ENCODE data around the gene AGAP5.
"Not testable (repeated sequence)": the region's sequence is repeated elsewhere in the genome, so short reads cannot be mapped to it uniquely, and the experiment has no call there.

Gene AGAP5

DNA sequence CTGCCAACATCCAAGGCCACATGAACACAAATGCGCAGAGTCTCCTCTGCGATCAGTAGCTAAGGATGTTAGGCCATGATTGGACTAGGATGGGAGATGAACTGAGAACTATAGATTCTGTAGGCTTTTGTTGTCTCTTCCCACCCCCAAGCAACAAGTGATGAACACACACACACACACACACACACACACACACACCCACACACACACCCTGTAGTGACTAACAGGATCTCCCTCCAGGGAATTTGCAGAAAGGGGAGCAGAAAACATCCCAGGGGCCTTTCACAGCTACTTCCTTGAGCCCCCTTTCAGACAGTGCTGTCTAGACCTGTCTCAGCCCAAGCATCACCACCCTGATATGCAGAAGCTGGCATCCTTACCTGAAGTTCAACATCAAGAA lies 8.6 kb upstream of the AGAP5 start:
- H3K27ac ChIP-seq (replicated peaks; ENCODE audit: low read length); H3K79me1 ChIP-seq (ENCODE audit: low read depth, low read length); H2BK15ac ChIP-seq (ENCODE audit: low read length); H3K9me3 ChIP-seq (replicated peaks in 1 of 2; ENCODE audit: control insufficient read depth in 2 of 2, insufficient read depth in 1 of 2, low read depth in 1 of 2, low read length in 2 of 2); H3K18ac ChIP-seq (ENCODE audit: low read length); H2BK120ac ChIP-seq (ENCODE audit: low read depth, low read length); H3K4ac ChIP-seq (ENCODE audit: low read length); H3K4me3 ChIP-seq (ENCODE audit: low read length in 2 of 2); H2AK5ac ChIP-seq (ENCODE audit: low read depth, low read length); H3K4me1 ChIP-seq (ENCODE audit: control insufficient read depth in 2 of 2, insufficient read depth in 1 of 2, low read depth in 1 of 2, low read length in 2 of 2); H2BK12ac ChIP-seq (ENCODE audit: low read length); H3K27me3 ChIP-seq (ENCODE audit: control insufficient read depth in 3 of 3, insufficient read depth in 3 of 3, low read depth in 1 of 3, low read length in 3 of 3); H2BK5ac ChIP-seq (ENCODE audit: low read length); H3K14ac ChIP-seq (ENCODE audit: low read length); H3K4me2 ChIP-seq (ENCODE audit: insufficient read depth, low read length, poor library complexity, severe bottlenecking); DNase-seq (ENCODE audit: low spot score); H4K8ac ChIP-seq (ENCODE audit: low read depth, low read length); H3K23ac ChIP-seq (ENCODE audit: low read depth, low read length, poor library complexity); H3K9ac ChIP-seq (ENCODE audit: low read depth, low read length, poor library complexity); H2AFZ ChIP-seq (ENCODE audit: low read length); H4K91ac ChIP-seq (ENCODE audit: low read depth, low read length, poor library complexity): not testable (repeated sequence)
- H3K36me3 ChIP-seq (replicated peaks in 1 of 2; ENCODE audit: control insufficient read depth in 2 of 2, insufficient read depth in 2 of 2, low read length in 2 of 2) = peaks cover 2 to 18% of the 10 kb centered on the region in 2 donors
- WGBS, 2 donors (ENCODE audit: extremely low coverage in 2 of 2, insufficient read length in 2 of 2, insufficient replicate concordance in 1 of 2) = no CpG with 5 or more reads among the region's 2 CpGs

GRCh38 chr10:73705506-73706072 lies 7.7 kb upstream of the AGAP5 start:
- H3K4me1 ChIP-seq (ENCODE audit: control insufficient read depth in 2 of 2, insufficient read depth in 1 of 2, low read depth in 1 of 2, low read length in 2 of 2); H2BK12ac ChIP-seq (ENCODE audit: low read length); H3K18ac ChIP-seq (ENCODE audit: low read length); H3K27ac ChIP-seq (replicated peaks; ENCODE audit: low read length); H4K91ac ChIP-seq (ENCODE audit: low read depth, low read length, poor library complexity); H3K14ac ChIP-seq (ENCODE audit: low read length); H2AK5ac ChIP-seq (ENCODE audit: low read depth, low read length); DNase-seq (ENCODE audit: low spot score); H3K9ac ChIP-seq (ENCODE audit: low read depth, low read length, poor library complexity); H3K27me3 ChIP-seq (ENCODE audit: control insufficient read depth in 3 of 3, insufficient read depth in 3 of 3, low read depth in 1 of 3, low read length in 3 of 3); H3K9me3 ChIP-seq (replicated peaks in 1 of 2; ENCODE audit: control insufficient read depth in 2 of 2, insufficient read depth in 1 of 2, low read depth in 1 of 2, low read length in 2 of 2); H3K23ac ChIP-seq (ENCODE audit: low read depth, low read length, poor library complexity); H2BK5ac ChIP-seq (ENCODE audit: low read length); H2BK15ac ChIP-seq (ENCODE audit: low read length); H4K8ac ChIP-seq (ENCODE audit: low read depth, low read length); H3K4ac ChIP-seq (ENCODE audit: low read length); H3K4me3 ChIP-seq (ENCODE audit: low read length in 2 of 2); H2AFZ ChIP-seq (ENCODE audit: low read length); H3K4me2 ChIP-seq (ENCODE audit: insufficient read depth, low read length, poor library complexity, severe bottlenecking); H2BK120ac ChIP-seq (ENCODE audit: low read depth, low read length); H3K79me1 ChIP-seq (ENCODE audit: low read depth, low read length): not testable (repeated sequence)
- WGBS, 2 donors (ENCODE audit: extremely low coverage in 2 of 2, insufficient read length in 2 of 2, insufficient replicate concordance in 1 of 2) = no CpG with 5 or more reads among the region's 1 CpG
- peaks cover 2 to 20% of the 10 kb centered on the region in 2 donors for H3K36me3 ChIP-seq (replicated peaks in 1 of 2; ENCODE audit: control insufficient read depth in 2 of 2, insufficient read depth in 2 of 2, low read length in 2 of 2)

DNA sequence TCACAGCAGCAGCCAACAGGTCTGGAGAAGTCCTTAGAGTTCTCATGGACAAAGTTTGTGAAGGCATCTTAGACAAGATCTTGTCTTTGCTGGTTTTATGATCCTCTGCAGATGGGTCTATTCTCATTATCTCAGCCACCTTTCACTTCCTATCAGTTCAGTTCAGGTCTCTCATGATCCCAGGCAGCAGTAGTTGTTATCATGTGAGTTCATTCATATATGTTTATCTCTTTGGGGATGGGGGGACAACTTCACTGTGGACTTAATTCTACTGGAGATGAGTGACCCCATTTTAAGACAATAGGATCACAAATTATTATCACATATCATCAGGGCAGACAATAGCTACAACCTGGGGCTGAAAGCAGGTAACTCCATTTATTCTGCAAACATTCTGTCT lies 6.0 kb upstream of the AGAP5 start:
- not testable (repeated sequence) for H3K4me3 ChIP-seq (ENCODE audit: low read length in 2 of 2); H3K27ac ChIP-seq (replicated peaks; ENCODE audit: low read length); H3K4me1 ChIP-seq (ENCODE audit: control insufficient read depth in 2 of 2, insufficient read depth in 1 of 2, low read depth in 1 of 2, low read length in 2 of 2); H3K14ac ChIP-seq (ENCODE audit: low read length); DNase-seq (ENCODE audit: low spot score); H3K9ac ChIP-seq (ENCODE audit: low read depth, low read length, poor library complexity); H3K23ac ChIP-seq (ENCODE audit: low read depth, low read length, poor library complexity); H2BK120ac ChIP-seq (ENCODE audit: low read depth, low read length); H3K18ac ChIP-seq (ENCODE audit: low read length); H3K4ac ChIP-seq (ENCODE audit: low read length); H2AK5ac ChIP-seq (ENCODE audit: low read depth, low read length); H4K8ac ChIP-seq (ENCODE audit: low read depth, low read length); H4K91ac ChIP-seq (ENCODE audit: low read depth, low read length, poor library complexity); H2BK12ac ChIP-seq (ENCODE audit: low read length); H2AFZ ChIP-seq (ENCODE audit: low read length); H3K9me3 ChIP-seq (replicated peaks in 1 of 2; ENCODE audit: control insufficient read depth in 2 of 2, insufficient read depth in 1 of 2, low read depth in 1 of 2, low read length in 2 of 2); H2BK15ac ChIP-seq (ENCODE audit: low read length); H3K27me3 ChIP-seq (ENCODE audit: control insufficient read depth in 3 of 3, insufficient read depth in 3 of 3, low read depth in 1 of 3, low read length in 3 of 3); H2BK5ac ChIP-seq (ENCODE audit: low read length); H3K79me1 ChIP-seq (ENCODE audit: low read depth, low read length); H3K4me2 ChIP-seq (ENCODE audit: insufficient read depth, low read length, poor library complexity, severe bottlenecking)
- H3K36me3 ChIP-seq (replicated peaks in 1 of 2; ENCODE audit: control insufficient read depth in 2 of 2, insufficient read depth in 2 of 2, low read length in 2 of 2) = peaks cover 0 to 13% of the 10 kb centered on the region in 2 donors

GRCh38 chr10:73698819-73699218 lies 910 bp upstream of the AGAP5 start:
- not testable (repeated sequence) for H2BK5ac ChIP-seq (ENCODE audit: low read length); H2AFZ ChIP-seq (ENCODE audit: low read length); H4K91ac ChIP-seq (ENCODE audit: low read depth, low read length, poor library complexity); H2BK15ac ChIP-seq (ENCODE audit: low read length); H3K4me3 ChIP-seq (ENCODE audit: low read length in 2 of 2); DNase-seq (ENCODE audit: low spot score); H3K27ac ChIP-seq (replicated peaks; ENCODE audit: low read length); H3K9me3 ChIP-seq (replicated peaks in 1 of 2; ENCODE audit: control insufficient read depth in 2 of 2, insufficient read depth in 1 of 2, low read depth in 1 of 2, low read length in 2 of 2); H3K18ac ChIP-seq (ENCODE audit: low read length); H3K4me1 ChIP-seq (ENCODE audit: control insufficient read depth in 2 of 2, insufficient read depth in 1 of 2, low read depth in 1 of 2, low read length in 2 of 2); H3K27me3 ChIP-seq (ENCODE audit: control insufficient read depth in 3 of 3, insufficient read depth in 3 of 3, low read depth in 1 of 3, low read length in 3 of 3); H3K4me2 ChIP-seq (ENCODE audit: insufficient read depth, low read length, poor library complexity, severe bottlenecking); H3K9ac ChIP-seq (ENCODE audit: low read depth, low read length, poor library complexity); H2BK120ac ChIP-seq (ENCODE audit: low read depth, low read length); H3K14ac ChIP-seq (ENCODE audit: low read length); H3K4ac ChIP-seq (ENCODE audit: low read length); H3K79me1 ChIP-seq (ENCODE audit: low read depth, low read length); H3K23ac ChIP-seq (ENCODE audit: low read depth, low read length, poor library complexity); H2AK5ac ChIP-seq (ENCODE audit: low read depth, low read length); H3K36me3 ChIP-seq (replicated peaks in 1 of 2; ENCODE audit: control insufficient read depth in 2 of 2, insufficient read depth in 2 of 2, low read length in 2 of 2); H2BK12ac ChIP-seq (ENCODE audit: low read length); H4K8ac ChIP-seq (ENCODE audit: low read depth, low read length)
- no CpG with 5 or more reads among the region's 2 CpGs for WGBS, 2 donors (ENCODE audit: extremely low coverage in 2 of 2, insufficient read length in 2 of 2, insufficient replicate concordance in 1 of 2)

Measured in neuronal stem cell (in vitro differentiated cells).